SK-N-SH (cell line): ENCODE data around the gene GLS. TPM values are rescaled to one million over a fixed set of nuclear protein-coding genes. Genes with fewer than 3 reads are reported as not detected.

ENCODE experiments used
- CTCF ChIA-PET: fragments of 300-600, 350-600 bp; formaldehyde crosslinking; extraction: SDS; loops from one replicate; lab custom pipeline; 2021; lab: Yijun Ruan, JAX
- POLR2A ChIA-PET: fragments of 350-600 bp; sonication (Branson Sonifier 250); formaldehyde crosslinking; extraction: SDS; loops from one replicate; lab custom pipeline; 2020; ENCODE audit warnings: antibody characterized with exemption, inconsistent platforms; lab: Yijun Ruan, JAX
- DNase-seq: peaks from one replicate; pipeline ENCODE4 v3.0.0; 2012
- H2AFZ ChIP-seq: fragments of 200-600 bp; sonication (generic); 2 replicates; pipeline ENCODE4 v1.8.1; 2016; ENCODE audit warnings: antibody characterized with exemption, mild to moderate bottlenecking, low read depth
- H3F3A ChIP-seq: fragments of 200-600 bp; sonication (generic); replicated peaks from 2 replicates; pipeline ENCODE3; 2016; ENCODE audit warnings: antibody characterized with exemption, mild to moderate bottlenecking; ENCODE audit not compliant: insufficient read depth
- H3K27ac ChIP-seq, 2 experiments: fragments of 200-500 bp in 1 of 2; fragments of 200-600 bp in 1 of 2; sonication (Bioruptor generic) in 1 of 2; sonication (generic), shearing (Covaris generic) in 1 of 2; 2 replicates each; pipeline versions ENCODE4 v1.5.1 to v1.6.1; 2014 to 2016; ENCODE audit warnings: low read depth in 2 of 2, inconsistent platforms in 1 of 2, low read length in 1 of 2, mild to moderate bottlenecking in 1 of 2, mixed read lengths in 1 of 2
- H3K27me3 ChIP-seq: fragments of 200-600 bp; sonication (generic), shearing (Covaris generic); 2 replicates; pipeline ENCODE4 v1.6.1; 2016; ENCODE audit warnings: mixed run types; ENCODE audit not compliant: insufficient read depth
- H3K36me3 ChIP-seq, 2 experiments: fragments of 200-500 bp in 1 of 2; fragments of 200-600 bp in 1 of 2; sonication (Bioruptor generic) in 1 of 2; sonication (generic) in 1 of 2; replicated peaks in 1 of 2; 2 replicates each; pipeline versions ENCODE3 to v1.5.1; 2014 to 2016; ENCODE audit warnings: low read length in 1 of 2, mild to moderate bottlenecking in 1 of 2; ENCODE audit not compliant: insufficient read depth in 2 of 2, control insufficient read depth in 1 of 2
- H3K4me1 ChIP-seq, 2 experiments: fragments of 200-500 bp in 1 of 2; fragments of 200-600 bp in 1 of 2; sonication (Bioruptor generic) in 1 of 2; sonication (generic), shearing (Covaris generic) in 1 of 2; 2 replicates each; pipeline versions ENCODE4 v1.5.1 to v1.6.1; 2014 to 2016; ENCODE audit warnings: low read depth in 1 of 2, low read length in 1 of 2, mixed run types in 1 of 2; ENCODE audit not compliant: insufficient read depth in 2 of 2, control insufficient read depth in 1 of 2
- H3K4me2 ChIP-seq: fragments of 200-600 bp; sonication (generic), shearing (Covaris generic); 2 replicates; pipeline ENCODE4 v1.6.1; 2017; ENCODE audit warnings: mixed run types
- H3K4me3 ChIP-seq, 2 experiments: fragments of 200-500 bp in 1 of 2; fragments of 200-600 bp in 1 of 2; sonication (Bioruptor generic) in 1 of 2; sonication (generic), shearing (Covaris generic) in 1 of 2; 2 replicates each; pipeline versions ENCODE4 v1.5.1 to v1.8.1; 2014 to 2016; ENCODE audit warnings: low read depth in 2 of 2, inconsistent platforms in 1 of 2, low read length in 1 of 2, mild to moderate bottlenecking in 1 of 2, mixed read lengths in 1 of 2, moderate library complexity in 1 of 2
- H3K79me2 ChIP-seq: fragments of 200-600 bp; sonication (generic); 2 replicates; pipeline ENCODE4 v1.8.1; 2017; ENCODE audit warnings: mild to moderate bottlenecking; ENCODE audit not compliant: insufficient read depth
- H3K9ac ChIP-seq: fragments of 200-600 bp; sonication (generic); 2 replicates; pipeline ENCODE4 v1.6.1; 2017; ENCODE audit warnings: mixed run types
- H3K9me2 ChIP-seq: fragments of 200-600 bp; sonication (generic); 2 replicates; pipeline ENCODE4 v1.6.1; 2017; ENCODE audit warnings: mixed run types
- H3K9me3 ChIP-seq: fragments of 200-600 bp; sonication (generic); 2 replicates; pipeline ENCODE4 v1.6.1; 2017; ENCODE audit warnings: mixed run types, mild to moderate bottlenecking, moderate library complexity
- H4K20me1 ChIP-seq: fragments of 200-600 bp; sonication (generic); 2 replicates; pipeline ENCODE4 v1.6.1; 2017; ENCODE audit warnings: mild to moderate bottlenecking, mixed run types; ENCODE audit not compliant: insufficient read depth
- CHD2 ChIP-seq: fragments of 150-350 bp; IDR thresholded peaks from 2 replicates; pipeline ENCODE4 v1.6.1; 2018; ENCODE audit warnings: low read length; ENCODE audit not compliant: partially characterized antibody
- ELF1 ChIP-seq: IDR thresholded peaks from 2 replicates; pipeline ENCODE4 v1.4.0; 2012
- FOSL2 ChIP-seq: IDR thresholded peaks from 2 replicates; pipeline ENCODE4 v1.4.0; 2012; ENCODE audit warnings: low read depth, mild to moderate bottlenecking, moderate library complexity, borderline replicate concordance
- MXI1 ChIP-seq: IDR thresholded peaks from 2 replicates; pipeline ENCODE4 v1.6.1; 2012; ENCODE audit warnings: mild to moderate bottlenecking, low read depth, low read length, improper control_type of control experiment
- NFIC ChIP-seq: IDR thresholded peaks from 2 replicates; pipeline ENCODE4 v1.4.0; 2012; ENCODE audit warnings: borderline replicate concordance
- RCOR1 ChIP-seq: fragments of 150-350 bp; IDR thresholded peaks from 2 replicates; pipeline ENCODE4 v1.6.1; 2017; ENCODE audit warnings: antibody characterized with exemption, low read length
- SIN3A ChIP-seq: IDR thresholded peaks from 2 replicates; pipeline ENCODE4 v1.6.1; 2012; ENCODE audit warnings: low read depth, mild to moderate bottlenecking, low read length, moderate library complexity, borderline replicate concordance
- SMC3 ChIP-seq: IDR thresholded peaks from 2 replicates; pipeline ENCODE4 v1.6.1; 2012; ENCODE audit warnings: low read depth, low read length, improper control_type of control experiment
- TAF1 ChIP-seq: IDR thresholded peaks from 2 replicates; pipeline ENCODE4 v1.6.1; 2012; ENCODE audit warnings: low read depth, mild to moderate bottlenecking, low read length, moderate library complexity, borderline replicate concordance
- WGBS: methylation state at CpG from one replicate; pipeline ENCODE4 v1.1.6; 2017; ENCODE audit warnings: low lambda C conversion rate; 5-methylcytosine and 5-hydroxymethylcytosine counted together
- polyA plus RNA-seq, 3 experiments: library from polyadenylated mRNA; depleted of rRNA; stranded (reverse); fragments of >200 nt; gene quantifications; 2 replicates each; pipeline ENCODE4 v1.2.3, GENCODE V29; 2012
- TF ChIP-seq, protein P1 (sequence below): fragments of 150-350 bp; IDR thresholded peaks from 2 replicates; pipeline ENCODE4 v1.6.1; 2016; ENCODE audit warnings: mild to moderate bottlenecking, low read depth, low read length
- TF ChIP-seq, protein P2 (sequence below): IDR thresholded peaks from 2 replicates; pipeline ENCODE4 v1.4.0; 2012; ENCODE audit warnings: low read depth, borderline replicate concordance
- TF ChIP-seq, protein P3 (sequence below): fragments of 150-350 bp; IDR thresholded peaks from 2 replicates; pipeline ENCODE4 v1.6.1; 2017; ENCODE audit warnings: antibody characterized with exemption, low read length, low read depth, borderline replicate concordance
- TF ChIP-seq, protein P4 (sequence below): IDR thresholded peaks from 2 replicates; pipeline ENCODE4 v1.6.1; 2012; ENCODE audit warnings: mild to moderate bottlenecking, low read depth, low read length, moderate library complexity
- TF ChIP-seq, protein P5 (sequence below): IDR thresholded peaks from 2 replicates; pipeline ENCODE4 v1.4.0; 2012; ENCODE audit warnings: low read depth, borderline replicate concordance

GLS gene
- polyA plus RNA-seq, 1 of the 3 experiments (the other 2 are of a cell fraction) = 37.2 TPM

DNA sequence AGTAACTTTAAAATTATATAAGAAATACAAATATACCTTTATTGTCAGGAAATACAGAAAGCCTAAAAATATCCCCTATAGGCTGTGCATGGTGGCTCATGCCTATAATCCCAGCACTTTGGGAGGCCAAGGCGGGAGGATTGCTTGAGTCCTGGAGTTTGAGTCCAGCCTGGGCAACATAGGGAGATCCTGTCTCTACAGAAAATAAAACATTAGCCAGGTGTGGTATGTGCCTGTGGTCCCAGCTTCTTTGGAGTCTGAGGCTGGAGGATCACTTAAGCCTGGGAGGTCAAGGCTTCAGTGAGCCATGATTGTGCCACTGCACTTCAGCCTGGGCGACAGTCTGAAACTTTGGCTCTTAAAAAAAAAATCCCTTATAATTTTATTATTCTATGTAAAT, 29.1 kb downstream of the GLS start:
- POLR2A ChIA-PET = no interaction called here
- CTCF ChIA-PET = no interaction called here
- H3K4me2 ChIP-seq = peak overlapping the region; percentile 64; the same call in 1 of the 2 replicates
- H3K27me3 ChIP-seq = no peaks in the 10 kb centered on the region
- no peaks in the 10 kb centered on the region for H3K9me3 ChIP-seq
- 94% methylated on average over 2 of the region's 2 CpGs for WGBS
- no peak for TF ChIP-seq ELF1
- no peak for TF ChIP-seq NFIC
- TF ChIP-seq, protein P1, sequence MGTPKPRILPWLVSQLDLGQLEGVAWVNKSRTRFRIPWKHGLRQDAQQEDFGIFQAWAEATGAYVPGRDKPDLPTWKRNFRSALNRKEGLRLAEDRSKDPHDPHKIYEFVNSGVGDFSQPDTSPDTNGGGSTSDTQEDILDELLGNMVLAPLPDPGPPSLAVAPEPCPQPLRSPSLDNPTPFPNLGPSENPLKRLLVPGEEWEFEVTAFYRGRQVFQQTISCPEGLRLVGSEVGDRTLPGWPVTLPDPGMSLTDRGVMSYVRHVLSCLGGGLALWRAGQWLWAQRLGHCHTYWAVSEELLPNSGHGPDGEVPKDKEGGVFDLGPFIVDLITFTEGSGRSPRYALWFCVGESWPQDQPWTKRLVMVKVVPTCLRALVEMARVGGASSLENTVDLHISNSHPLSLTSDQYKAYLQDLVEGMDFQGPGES = no peak
- no peak for TF ChIP-seq TAF1
- no peak for TF ChIP-seq CHD2
- peak overlapping the region in 1 of 2 experiments; percentile 87; a peak in 3 of 4 replicates for H3K27ac ChIP-seq
- H3K79me2 ChIP-seq = peaks cover 62% of the 10 kb centered on the region
- peaks cover 56% of the 10 kb centered on the region for H3F3A ChIP-seq
- H4K20me1 ChIP-seq = no peaks in the 10 kb centered on the region
- H3K36me3 ChIP-seq = peaks cover 65 to 80% of the 10 kb centered on the region in 2 experiments
- H3K4me3 ChIP-seq = no peak overlapping the region
- H2AFZ ChIP-seq = no peak overlapping the region
- DNase-seq = no peak
- H3K4me1 ChIP-seq = peaks cover 9 to 20% of the 10 kb centered on the region in 2 experiments; a peak in 3 of 4 replicates
- no peaks in the 10 kb centered on the region for H3K9me2 ChIP-seq
- no peak overlapping the region for H3K9ac ChIP-seq

DNA sequence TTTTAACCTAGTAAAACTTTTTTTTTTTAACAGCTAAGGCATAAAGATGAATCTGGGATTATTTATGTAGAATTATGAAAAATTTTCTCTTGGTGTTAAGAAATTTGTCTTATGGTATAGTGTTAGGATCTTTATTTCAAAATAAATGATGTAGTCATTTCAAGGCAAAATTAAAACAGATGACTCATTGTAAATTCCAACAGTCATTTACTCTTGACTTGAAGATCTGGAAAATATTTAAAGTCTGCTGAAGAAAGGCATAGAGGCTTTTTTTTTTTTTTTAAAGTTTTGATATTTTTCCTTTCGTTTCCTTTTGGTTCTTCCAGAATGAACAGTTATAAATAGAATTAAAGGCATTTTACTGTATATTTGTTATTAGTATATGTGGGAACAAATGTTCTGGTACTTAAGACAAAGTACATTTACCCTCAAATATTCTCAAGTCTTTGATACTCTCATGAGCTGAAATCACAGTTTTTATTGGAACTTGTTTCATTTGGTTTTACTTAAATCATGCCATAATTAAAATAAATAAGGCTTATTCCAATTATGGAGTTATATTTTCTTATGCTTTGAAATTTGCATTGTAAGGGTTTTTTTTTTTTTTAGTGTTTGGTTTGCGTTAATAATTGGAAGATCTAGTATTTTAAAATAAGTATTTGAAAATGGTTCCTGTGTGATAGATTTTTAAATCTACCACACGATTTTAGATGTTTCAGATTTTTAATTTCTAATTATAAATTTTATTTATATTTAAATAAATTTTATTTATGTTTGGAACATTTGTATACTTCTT, 29.9 kb downstream of the GLS start:
- CTCF ChIA-PET = no interaction called here
- Histone ChIP-seq H3K9me3 (no peaks in the 10 kb centered on the region), H3K36me3 (peaks cover 63 to 74% of the 10 kb centered on the region in 2 experiments), H3K4me1 (peaks cover 9 to 20% of the 10 kb centered on the region in 2 experiments; a peak in 3 of 4 replicates), H2AFZ (no peak overlapping the region), H4K20me1 (no peaks in the 10 kb centered on the region), H3K27ac (peak overlapping the region; percentile 64 to 87; a peak in 3 of 4 replicates), H3K79me2 (peaks cover 70% of the 10 kb centered on the region), H3K27me3 (no peaks in the 10 kb centered on the region), H3K9ac (peak overlapping the region; percentile 37; the same call in 1 of the 2 replicates), H3F3A (peaks cover 51% of the 10 kb centered on the region), H3K9me2 (no peaks in the 10 kb centered on the region), H3K4me2 (peak overlapping the region; percentile 64; the same call in 1 of the 2 replicates), H3K4me3 (no peak overlapping the region)
- POLR2A ChIA-PET = no interaction called here
- WGBS = 43% methylated on average over 3 of the region's 3 CpGs
- DNase-seq = no peak
- TF ChIP-seq, protein P2, sequence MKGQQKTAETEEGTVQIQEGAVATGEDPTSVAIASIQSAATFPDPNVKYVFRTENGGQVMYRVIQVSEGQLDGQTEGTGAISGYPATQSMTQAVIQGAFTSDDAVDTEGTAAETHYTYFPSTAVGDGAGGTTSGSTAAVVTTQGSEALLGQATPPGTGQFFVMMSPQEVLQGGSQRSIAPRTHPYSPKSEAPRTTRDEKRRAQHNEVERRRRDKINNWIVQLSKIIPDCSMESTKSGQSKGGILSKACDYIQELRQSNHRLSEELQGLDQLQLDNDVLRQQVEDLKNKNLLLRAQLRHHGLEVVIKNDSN = no peak
- TF ChIP-seq, protein P3, sequence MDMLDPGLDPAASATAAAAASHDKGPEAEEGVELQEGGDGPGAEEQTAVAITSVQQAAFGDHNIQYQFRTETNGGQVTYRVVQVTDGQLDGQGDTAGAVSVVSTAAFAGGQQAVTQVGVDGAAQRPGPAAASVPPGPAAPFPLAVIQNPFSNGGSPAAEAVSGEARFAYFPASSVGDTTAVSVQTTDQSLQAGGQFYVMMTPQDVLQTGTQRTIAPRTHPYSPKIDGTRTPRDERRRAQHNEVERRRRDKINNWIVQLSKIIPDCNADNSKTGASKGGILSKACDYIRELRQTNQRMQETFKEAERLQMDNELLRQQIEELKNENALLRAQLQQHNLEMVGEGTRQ = no peak
- TF ChIP-seq, protein P4, sequence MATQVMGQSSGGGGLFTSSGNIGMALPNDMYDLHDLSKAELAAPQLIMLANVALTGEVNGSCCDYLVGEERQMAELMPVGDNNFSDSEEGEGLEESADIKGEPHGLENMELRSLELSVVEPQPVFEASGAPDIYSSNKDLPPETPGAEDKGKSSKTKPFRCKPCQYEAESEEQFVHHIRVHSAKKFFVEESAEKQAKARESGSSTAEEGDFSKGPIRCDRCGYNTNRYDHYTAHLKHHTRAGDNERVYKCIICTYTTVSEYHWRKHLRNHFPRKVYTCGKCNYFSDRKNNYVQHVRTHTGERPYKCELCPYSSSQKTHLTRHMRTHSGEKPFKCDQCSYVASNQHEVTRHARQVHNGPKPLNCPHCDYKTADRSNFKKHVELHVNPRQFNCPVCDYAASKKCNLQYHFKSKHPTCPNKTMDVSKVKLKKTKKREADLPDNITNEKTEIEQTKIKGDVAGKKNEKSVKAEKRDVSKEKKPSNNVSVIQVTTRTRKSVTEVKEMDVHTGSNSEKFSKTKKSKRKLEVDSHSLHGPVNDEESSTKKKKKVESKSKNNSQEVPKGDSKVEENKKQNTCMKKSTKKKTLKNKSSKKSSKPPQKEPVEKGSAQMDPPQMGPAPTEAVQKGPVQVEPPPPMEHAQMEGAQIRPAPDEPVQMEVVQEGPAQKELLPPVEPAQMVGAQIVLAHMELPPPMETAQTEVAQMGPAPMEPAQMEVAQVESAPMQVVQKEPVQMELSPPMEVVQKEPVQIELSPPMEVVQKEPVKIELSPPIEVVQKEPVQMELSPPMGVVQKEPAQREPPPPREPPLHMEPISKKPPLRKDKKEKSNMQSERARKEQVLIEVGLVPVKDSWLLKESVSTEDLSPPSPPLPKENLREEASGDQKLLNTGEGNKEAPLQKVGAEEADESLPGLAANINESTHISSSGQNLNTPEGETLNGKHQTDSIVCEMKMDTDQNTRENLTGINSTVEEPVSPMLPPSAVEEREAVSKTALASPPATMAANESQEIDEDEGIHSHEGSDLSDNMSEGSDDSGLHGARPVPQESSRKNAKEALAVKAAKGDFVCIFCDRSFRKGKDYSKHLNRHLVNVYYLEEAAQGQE = no peak
- TF ChIP-seq FOSL2 = peak; percentile 74; the same call in 1 of the 2 replicates
- TF ChIP-seq RCOR1 = no peak
- TF ChIP-seq, protein P5, sequence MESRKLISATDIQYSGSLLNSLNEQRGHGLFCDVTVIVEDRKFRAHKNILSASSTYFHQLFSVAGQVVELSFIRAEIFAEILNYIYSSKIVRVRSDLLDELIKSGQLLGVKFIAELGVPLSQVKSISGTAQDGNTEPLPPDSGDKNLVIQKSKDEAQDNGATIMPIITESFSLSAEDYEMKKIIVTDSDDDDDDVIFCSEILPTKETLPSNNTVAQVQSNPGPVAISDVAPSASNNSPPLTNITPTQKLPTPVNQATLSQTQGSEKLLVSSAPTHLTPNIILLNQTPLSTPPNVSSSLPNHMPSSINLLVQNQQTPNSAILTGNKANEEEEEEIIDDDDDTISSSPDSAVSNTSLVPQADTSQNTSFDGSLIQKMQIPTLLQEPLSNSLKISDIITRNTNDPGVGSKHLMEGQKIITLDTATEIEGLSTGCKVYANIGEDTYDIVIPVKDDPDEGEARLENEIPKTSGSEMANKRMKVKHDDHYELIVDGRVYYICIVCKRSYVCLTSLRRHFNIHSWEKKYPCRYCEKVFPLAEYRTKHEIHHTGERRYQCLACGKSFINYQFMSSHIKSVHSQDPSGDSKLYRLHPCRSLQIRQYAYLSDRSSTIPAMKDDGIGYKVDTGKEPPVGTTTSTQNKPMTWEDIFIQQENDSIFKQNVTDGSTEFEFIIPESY = no peak
- no peak for TF ChIP-seq SMC3
- TF ChIP-seq SIN3A = no peak
- TF ChIP-seq, protein P1 = no peak
- no peak for TF ChIP-seq MXI1
